Measurements from ENCODE around the gene PRPH. TPM values are rescaled to one million over a fixed set of nuclear protein-coding genes. Genes with fewer than 3 reads are reported as not detected.
"Not testable (repeated sequence)": the region's sequence is repeated elsewhere in the genome, so short reads cannot be mapped to it uniquely, and the experiment has no call there.

The PRPH gene
- total RNA-seq, 1 donor from 2014 or later = not detected

GRCh38 chr12:49264466-49264872 is 30.5 kb upstream of the PRPH start:
- DNase-seq = no peak
- Histone ChIP-seq H3K36me3 (peaks cover 6% of the 10 kb centered on the region), H3K27ac (peak overlapping the region; percentile 99)

GRCh38 chr12:49264873-49265792 is 29.8 kb upstream of the PRPH start, which contains the start of gene TUBA1C:
Gene TUBA1C, plus strand, starts transcription at chr12:49265082. Its CDS starts 100 bp downstream, at chr12:49265182.
- intact Hi-C loops (cut with DNase I) = no loop called here
- no peak for TF ChIP-seq CTCF (IDR thresholded peaks at IDR 0.05)
- peaks cover 13% of the 10 kb centered on the region for H3K36me3 ChIP-seq
- H3K27ac ChIP-seq = peak within 1 kb of the TSS; percentile 99
- peak within 1 kb of the TSS; percentile 85 for H3K4me3 ChIP-seq
- no peaks in the 10 kb centered on the region for H3K9me3 ChIP-seq
- DNase-seq (peak; percentile 98), ATAC-seq (peak; percentile 95)
- H3K4me1 ChIP-seq = peaks cover 29% of the 10 kb centered on the region
- H3K27me3 ChIP-seq = no peaks in the 10 kb centered on the region

More at GRCh38 chr12:49264466-49264872, 30.5 kb upstream of the PRPH start:
- peaks cover 31% of the 10 kb centered on the region for H3K4me1 ChIP-seq
- no peak for TF ChIP-seq CTCF (IDR thresholded peaks at IDR 0.05)
- no peaks in the 10 kb centered on the region for H3K9me3 ChIP-seq
- no peaks in the 10 kb centered on the region for H3K27me3 ChIP-seq
- intact Hi-C loops (cut with DNase I) = no loop called here
- peak; percentile 75 for ATAC-seq
- peak overlapping the region; percentile 85 for H3K4me3 ChIP-seq

GRCh38 chr12:49269191-49269590 is 25.8 kb upstream of the PRPH start:
- H3K27me3 ChIP-seq; H3K27ac ChIP-seq; ATAC-seq; H3K4me3 ChIP-seq; H3K9me3 ChIP-seq; intact Hi-C loops (cut with DNase I): not testable (repeated sequence)
- peaks cover 44% of the 10 kb centered on the region for H3K36me3 ChIP-seq
- H3K4me1 ChIP-seq = peaks cover 21% of the 10 kb centered on the region
- DNase-seq = peak; percentile 21

- Histone ChIP-seq H3K9me3 (no peaks in the 10 kb centered on the region), H3K4me1 (peaks cover 6% of the 10 kb centered on the region), H3K36me3 (peaks cover 44% of the 10 kb centered on the region), H3K4me3 (no peak overlapping the region), H3K27me3 (no peaks in the 10 kb centered on the region), H3K27ac (no peak overlapping the region)
- DNase-seq = peak; percentile 48
- TF ChIP-seq CTCF (IDR thresholded peaks at IDR 0.05) = no peak
- no peak for ATAC-seq
- intact Hi-C loops (cut with DNase I) = no loop called here
Observed at GRCh38 chr12:49272790-49273725, 21.9 kb upstream of the PRPH start.

- intact Hi-C loops (cut with DNase I) = no loop called here
- H3K27me3 ChIP-seq = no peaks in the 10 kb centered on the region
- ATAC-seq (no peak), DNase-seq (peak; percentile 6)
- H3K4me3 ChIP-seq = no peak overlapping the region
- TF ChIP-seq CTCF (IDR thresholded peaks at IDR 0.05) = no peak
- no peak overlapping the region for H3K27ac ChIP-seq
- H3K9me3 ChIP-seq = no peaks in the 10 kb centered on the region
- no peaks in the 10 kb centered on the region for H3K4me1 ChIP-seq
- peaks cover 44% of the 10 kb centered on the region for H3K36me3 ChIP-seq
Observed at GRCh38 chr12:49273726-49274395, 21.1 kb upstream of the PRPH start.
